Omental fat pad (tissue), 4 donors: ENCODE data around the gene CFAP221. TPM values are rescaled to one million over a fixed set of nuclear protein-coding genes. Genes with fewer than 3 reads are reported as not detected.

ENCODE experiments used
- ATAC-seq: fragments of 150-250 bp; one replicate; pipeline ENCODE4 v1.9.1; 2016; ENCODE audit warnings: mild to moderate bottlenecking, moderate library complexity; ENCODE audit not compliant: low FRiP score
- DNase-seq: peaks from one replicate; pipeline ENCODE4 v3.0.0-alpha.2; 2019; ENCODE audit warnings: low spot score
- total RNA-seq, 4 donors: library from RNA; depleted of rRNA; stranded (reverse); fragments of >200 nt; gene quantifications; one replicate each; pipeline ENCODE4 v1.1.0, GENCODE V29; 2016
- TF ChIP-seq, protein P1 (sequence below), 3 donors: fragments of 450-650 bp; IDR thresholded peaks; one replicate each; pipeline ENCODE4 v1.5.1; 2016 to 2017; ENCODE audit warnings: antibody characterized with exemption in 3 of 3, mild to moderate bottlenecking in 3 of 3, moderate library complexity in 2 of 3

Gene CFAP221
- total RNA-seq, 4 donors from 2014 or later: 1.2 to 1.7 (median 1.3) TPM; not detected in 1

DNA sequence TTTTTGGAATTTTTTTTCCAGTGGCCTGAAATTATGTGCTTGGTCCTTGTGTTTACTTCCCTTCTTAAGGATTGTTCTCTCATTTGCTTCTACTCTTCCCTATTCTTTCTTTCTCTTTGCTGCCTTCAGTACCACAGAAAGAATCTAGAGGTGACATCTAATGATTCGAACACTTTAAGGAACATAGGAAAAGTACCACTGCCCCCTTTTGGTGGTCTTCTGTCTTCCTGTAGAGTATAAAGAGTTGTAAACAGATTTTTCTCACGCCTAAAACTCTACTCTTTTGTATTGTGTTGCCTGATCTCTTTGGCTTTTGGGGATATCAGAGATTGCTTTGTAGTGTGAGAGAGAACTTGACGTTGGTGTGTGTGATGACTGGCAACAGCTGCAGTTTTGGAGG lies 13.0 kb upstream of the CFAP221 start:
- DNase-seq: no peak
- no peak for ATAC-seq
- TF ChIP-seq, protein P1, sequence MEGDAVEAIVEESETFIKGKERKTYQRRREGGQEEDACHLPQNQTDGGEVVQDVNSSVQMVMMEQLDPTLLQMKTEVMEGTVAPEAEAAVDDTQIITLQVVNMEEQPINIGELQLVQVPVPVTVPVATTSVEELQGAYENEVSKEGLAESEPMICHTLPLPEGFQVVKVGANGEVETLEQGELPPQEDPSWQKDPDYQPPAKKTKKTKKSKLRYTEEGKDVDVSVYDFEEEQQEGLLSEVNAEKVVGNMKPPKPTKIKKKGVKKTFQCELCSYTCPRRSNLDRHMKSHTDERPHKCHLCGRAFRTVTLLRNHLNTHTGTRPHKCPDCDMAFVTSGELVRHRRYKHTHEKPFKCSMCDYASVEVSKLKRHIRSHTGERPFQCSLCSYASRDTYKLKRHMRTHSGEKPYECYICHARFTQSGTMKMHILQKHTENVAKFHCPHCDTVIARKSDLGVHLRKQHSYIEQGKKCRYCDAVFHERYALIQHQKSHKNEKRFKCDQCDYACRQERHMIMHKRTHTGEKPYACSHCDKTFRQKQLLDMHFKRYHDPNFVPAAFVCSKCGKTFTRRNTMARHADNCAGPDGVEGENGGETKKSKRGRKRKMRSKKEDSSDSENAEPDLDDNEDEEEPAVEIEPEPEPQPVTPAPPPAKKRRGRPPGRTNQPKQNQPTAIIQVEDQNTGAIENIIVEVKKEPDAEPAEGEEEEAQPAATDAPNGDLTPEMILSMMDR (IDR thresholded peaks at IDR 0.05): no peak

GRCh38 chr2:119533560-119533959 lies 10.7 kb upstream of the CFAP221 start:
- DNase-seq (no peak), ATAC-seq (no peak)
- TF ChIP-seq, protein P1 (IDR thresholded peaks at IDR 0.05): no peak

DNA sequence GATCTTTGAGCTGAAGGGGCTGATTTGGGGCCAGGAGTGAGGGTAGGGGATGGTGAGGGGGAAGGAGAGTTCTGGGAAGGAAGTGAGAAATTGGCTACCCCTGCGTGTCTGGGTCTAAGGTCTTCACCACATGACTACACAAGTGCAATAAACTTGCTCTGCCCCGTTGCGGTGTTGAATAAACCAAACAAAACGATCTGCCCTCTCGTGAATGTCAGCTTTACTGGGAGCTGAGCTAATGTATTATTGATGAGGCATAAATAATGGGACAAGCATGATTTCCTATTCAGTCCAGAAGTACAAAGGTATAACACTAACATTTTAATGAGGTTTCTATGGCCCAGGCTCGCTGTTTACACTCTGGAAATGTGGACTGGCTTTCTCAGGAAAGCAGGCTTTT lies 8.0 kb upstream of the CFAP221 start:
- TF ChIP-seq, protein P1 (IDR thresholded peaks at IDR 0.05): no peak
- no peak for DNase-seq
- no peak for ATAC-seq

- DNase-seq (no peak), ATAC-seq (no peak)
- TF ChIP-seq, protein P1 (IDR thresholded peaks at IDR 0.05): no peak
These were observed 7.5 kb upstream of the CFAP221 start for GRCh38 chr2:119536707-119537106.

GRCh38 chr2:119537792-119538191 lies 6.5 kb upstream of the CFAP221 start:
- ATAC-seq: no peak
- TF ChIP-seq, protein P1 (IDR thresholded peaks at IDR 0.05): no peak
- no peak for DNase-seq

DNA sequence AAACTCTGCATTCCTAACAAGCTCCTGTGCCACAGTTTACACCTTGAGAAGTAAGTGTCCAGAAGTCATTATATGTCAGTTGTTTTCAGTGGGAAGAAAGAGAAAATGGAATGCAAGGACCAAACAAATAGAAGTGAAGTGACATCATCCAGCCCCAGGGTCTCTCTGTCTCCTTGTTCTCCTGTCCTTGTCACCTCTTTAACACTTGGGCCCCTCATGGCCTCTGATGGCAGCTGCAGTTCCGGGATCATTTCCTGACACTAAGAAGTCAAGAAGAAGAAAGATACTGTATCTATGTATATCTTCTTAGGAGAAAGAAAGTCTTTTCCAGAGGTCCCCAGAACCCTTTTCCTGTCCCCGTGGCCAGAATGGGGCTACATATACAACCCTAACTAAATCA lies 2.8 kb upstream of the CFAP221 start:
- no peak for ATAC-seq
- TF ChIP-seq, protein P1 (IDR thresholded peaks at IDR 0.05): no peak
- no peak for DNase-seq

DNA sequence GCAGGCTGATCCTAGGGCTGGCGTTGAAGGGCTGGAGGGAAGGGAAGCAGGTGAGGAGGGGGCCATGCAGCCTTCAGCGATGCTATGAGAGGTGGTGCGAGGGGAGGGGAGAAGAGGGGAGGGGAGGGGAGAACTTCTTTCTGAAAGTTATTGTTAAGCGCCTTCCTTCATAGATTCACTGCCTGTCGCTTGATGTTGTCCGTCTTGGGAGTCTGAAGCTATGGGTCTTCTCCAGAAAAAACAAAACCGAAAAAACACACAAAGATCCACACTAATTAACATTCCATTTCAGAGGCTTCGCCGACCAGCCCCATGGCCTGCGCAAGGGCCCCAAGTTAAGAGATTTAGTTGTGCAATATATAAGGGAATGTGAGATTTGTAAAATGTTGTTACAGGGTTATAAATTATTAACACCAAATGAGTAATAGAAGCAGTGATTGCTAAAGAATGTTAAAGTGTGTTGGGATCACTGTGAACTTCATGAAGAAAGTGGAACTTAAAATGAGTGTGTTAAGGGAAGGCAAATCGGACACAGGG lies 758 bp downstream of the CFAP221 start:
- peak; percentile 66 for ATAC-seq
- TF ChIP-seq, protein P1 (IDR thresholded peaks at IDR 0.05): no peak
- no peak for DNase-seq
